Subcutaneous abdominal adipose tissue (tissue), 5 donors: ENCODE data around the gene SYT5.

ENCODE experiments used
- H3K27ac ChIP-seq: one replicate; pipeline ENCODE4 v1.7.0; 2013; ENCODE audit warnings: low read depth, mild to moderate bottlenecking, inconsistent platforms, low read length, moderate library complexity
- H3K27me3 ChIP-seq, 5 donors: one replicate each; pipeline ENCODE4 v1.7.0; 2013; ENCODE audit warnings: low read length in 5 of 5, inconsistent platforms in 1 of 5; ENCODE audit not compliant: control insufficient read depth in 5 of 5, insufficient read depth in 4 of 5
- H3K36me3 ChIP-seq, 5 donors: one replicate each; pipeline ENCODE4 v1.7.0; 2013; ENCODE audit warnings: low read length in 5 of 5; ENCODE audit not compliant: control insufficient read depth in 5 of 5, insufficient read depth in 5 of 5
- H3K4me1 ChIP-seq, 5 donors: one replicate each; pipeline ENCODE4 v1.7.0; 2013; ENCODE audit warnings: low read length in 5 of 5, mild to moderate bottlenecking in 3 of 5, moderate library complexity in 1 of 5; ENCODE audit not compliant: control insufficient read depth in 5 of 5, insufficient read depth in 5 of 5
- H3K4me3 ChIP-seq, 5 donors: one replicate each; pipeline ENCODE4 v1.7.0; 2013; ENCODE audit warnings: low read length in 5 of 5, low read depth in 1 of 5
- H3K9ac ChIP-seq, 5 donors: one replicate each; pipeline ENCODE4 v1.7.0; 2013; ENCODE audit warnings: low read length in 5 of 5, mild to moderate bottlenecking in 4 of 5, moderate library complexity in 3 of 5
- H3K9me3 ChIP-seq, 5 donors: one replicate each; pipeline ENCODE4 v1.7.0; 2013; ENCODE audit warnings: low read length in 5 of 5; ENCODE audit not compliant: control insufficient read depth in 5 of 5
- donor health status: healthy.
- donor health status: healthy.
- donor health status: healthy.
- donor health status: healthy.
- donor health status: healthy.

The SYT5 gene

GRCh38 chr19:55188625-55189024 lies 8.5 kb upstream of the SYT5 start:
- Histone ChIP-seq H3K9me3 (no peaks in the 10 kb centered on the region), H3K36me3 (no peaks in the 10 kb centered on the region), H3K4me3 (no peak overlapping the region), H3K27ac (no peak overlapping the region), H3K27me3 (peaks cover 4 to 14% (median 10%) of the 10 kb centered on the region in 5 donors), H3K9ac (no peak overlapping the region), H3K4me1 (peaks cover 0 to 2% (median 0%) of the 10 kb centered on the region in 5 donors)

DNA sequence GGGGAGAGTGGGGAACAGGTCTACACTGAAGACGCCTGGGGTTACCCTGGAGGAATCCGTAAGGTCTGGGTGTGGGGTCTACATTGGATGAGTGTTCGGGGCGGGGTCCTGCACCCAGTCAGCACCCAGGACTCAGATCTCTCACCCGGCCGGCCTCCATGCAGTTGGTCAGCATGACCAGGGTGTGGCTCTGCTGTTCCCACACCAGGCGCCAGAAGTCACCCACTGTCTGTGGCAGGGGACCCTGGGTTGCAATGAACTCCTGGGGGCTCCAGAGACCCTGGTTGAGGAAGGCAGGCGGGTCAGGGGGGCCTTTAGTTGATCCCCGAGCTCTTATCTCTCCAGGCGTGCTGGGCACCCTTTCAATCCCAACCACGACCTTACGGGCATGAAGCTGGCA lies 6.0 kb upstream of the SYT5 start:
- peaks cover 3 to 24% (median 18%) of the 10 kb centered on the region in 5 donors for H3K27me3 ChIP-seq
- no peaks in the 10 kb centered on the region for H3K36me3 ChIP-seq
- peaks cover 0 to 2% (median 0%) of the 10 kb centered on the region in 5 donors for H3K4me1 ChIP-seq
- no peak overlapping the region for H3K4me3 ChIP-seq
- H3K27ac ChIP-seq: no peak overlapping the region
- H3K9ac ChIP-seq: no peak overlapping the region
- no peaks in the 10 kb centered on the region for H3K9me3 ChIP-seq

GRCh38 chr19:55181740-55182139 lies 1.7 kb upstream of the SYT5 start:
- no peak overlapping the region for H3K27ac ChIP-seq
- H3K27me3 ChIP-seq: peaks cover 27 to 65% (median 55%) of the 10 kb centered on the region in 5 donors
- H3K9me3 ChIP-seq: no peaks in the 10 kb centered on the region
- no peak overlapping the region for H3K9ac ChIP-seq
- H3K36me3 ChIP-seq: no peaks in the 10 kb centered on the region
- no peak overlapping the region for H3K4me3 ChIP-seq
- peaks cover 0 to 11% (median 10%) of the 10 kb centered on the region in 5 donors for H3K4me1 ChIP-seq

DNA sequence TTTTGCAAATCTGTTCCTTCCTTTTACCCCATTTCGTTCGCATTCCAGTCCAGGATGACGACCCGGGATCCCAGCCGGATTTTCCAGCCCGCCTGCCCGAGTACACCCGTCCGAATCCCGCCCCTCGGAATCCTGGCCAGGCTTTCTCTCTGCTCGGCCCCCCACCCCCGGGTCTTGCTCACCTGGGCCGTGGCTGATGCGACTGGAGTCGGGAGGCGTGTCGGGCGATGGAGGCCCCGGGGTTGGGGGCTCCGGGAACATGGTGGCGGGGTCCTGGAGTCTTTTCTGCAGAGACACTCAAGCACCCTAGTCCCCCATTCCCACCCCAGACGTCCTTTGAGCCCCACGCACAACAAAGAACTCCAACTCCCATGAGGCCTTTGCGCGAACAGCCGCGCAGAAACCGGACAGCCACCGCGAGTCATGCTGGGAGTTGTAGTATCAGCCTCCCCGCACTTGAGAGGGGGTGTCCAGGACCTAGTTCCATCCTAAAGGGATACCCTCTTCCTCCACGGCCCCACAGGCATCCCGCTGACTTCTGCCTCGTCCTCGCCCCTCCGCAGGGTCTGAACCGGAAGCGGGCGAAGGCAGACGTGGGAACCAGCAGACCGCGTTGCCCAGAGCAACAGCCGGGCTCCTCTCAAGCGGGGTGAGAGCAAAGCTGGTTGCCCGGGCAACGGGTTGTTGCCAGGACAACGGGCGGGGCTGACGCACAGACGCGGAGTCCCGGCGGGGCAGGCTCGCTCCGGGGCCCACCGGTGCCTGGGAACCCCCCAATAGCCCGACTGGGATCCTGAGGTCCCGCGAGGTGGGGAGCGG lies 1.1 kb downstream of the SYT5 start:
- H3K9me3 ChIP-seq: peaks cover 0 to 3% (median 0%) of the 10 kb centered on the region in 5 donors
- H3K4me1 ChIP-seq: peaks cover 0 to 11% (median 10%) of the 10 kb centered on the region in 5 donors
- H3K4me3 ChIP-seq: peak overlapping the region in 4 of 5 donors; percentile 22 to 55 (median 40)
- no peaks in the 10 kb centered on the region for H3K36me3 ChIP-seq
- no peak overlapping the region for H3K27ac ChIP-seq
- H3K27me3 ChIP-seq: peaks cover 54 to 83% (median 75%) of the 10 kb centered on the region in 5 donors
- H3K9ac ChIP-seq: no peak overlapping the region

- Histone ChIP-seq H3K4me1 (peaks cover 0 to 20% (median 15%) of the 10 kb centered on the region in 5 donors), H3K27ac (no peak overlapping the region), H3K27me3 (peaks cover 65 to 92% (median 80%) of the 10 kb centered on the region in 5 donors), H3K4me3 (no peak overlapping the region), H3K36me3 (no peaks in the 10 kb centered on the region), H3K9ac (no peak overlapping the region), H3K9me3 (peaks cover 0 to 3% (median 0%) of the 10 kb centered on the region in 5 donors)
Measured at GRCh38 chr19:55176076-55176475, 4.0 kb downstream of the SYT5 start.

DNA sequence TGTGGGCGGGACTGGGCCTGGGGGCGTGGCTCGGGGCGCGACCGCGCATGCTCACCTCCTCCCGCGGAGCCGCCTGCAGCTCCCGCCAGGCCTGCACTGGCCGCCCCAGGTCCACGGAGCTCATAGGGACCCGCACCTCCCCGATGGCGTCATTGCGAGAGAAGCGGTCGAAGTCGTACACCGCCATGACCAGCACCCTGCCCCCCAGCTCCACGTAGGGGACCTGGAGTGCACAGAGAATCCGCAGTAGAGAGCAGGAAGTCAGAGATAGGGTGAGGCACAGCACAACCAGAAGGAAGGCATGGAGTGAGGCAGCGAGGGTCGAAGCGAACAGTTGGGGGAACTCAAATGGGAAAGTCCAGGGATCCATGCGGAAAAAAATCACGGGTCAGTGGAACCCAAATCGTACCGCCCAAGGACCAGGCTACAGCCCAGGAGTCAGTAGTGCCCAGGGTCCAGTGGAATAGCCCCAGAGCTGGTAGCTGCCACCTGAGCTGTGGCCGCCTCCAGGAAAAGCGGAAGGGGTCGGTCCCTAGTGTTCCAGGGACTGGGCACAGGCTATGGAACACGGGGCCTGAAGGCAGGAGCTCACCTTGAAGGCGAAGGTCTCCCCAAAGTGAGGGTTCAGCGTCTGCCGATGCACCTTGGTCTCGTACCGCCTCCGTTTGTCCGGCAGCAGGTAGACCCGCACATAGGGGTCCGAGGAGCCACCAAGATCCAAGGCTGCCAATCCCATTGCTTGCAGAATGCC lies 4.8 kb downstream of the SYT5 start:
- Histone ChIP-seq H3K9ac (no peak overlapping the region), H3K4me1 (peaks cover 0 to 20% (median 15%) of the 10 kb centered on the region in 5 donors), H3K27me3 (peaks cover 63 to 89% (median 77%) of the 10 kb centered on the region in 5 donors), H3K36me3 (no peaks in the 10 kb centered on the region), H3K9me3 (peaks cover 0 to 3% (median 0%) of the 10 kb centered on the region in 5 donors), H3K27ac (no peak overlapping the region), H3K4me3 (no peak overlapping the region)

DNA sequence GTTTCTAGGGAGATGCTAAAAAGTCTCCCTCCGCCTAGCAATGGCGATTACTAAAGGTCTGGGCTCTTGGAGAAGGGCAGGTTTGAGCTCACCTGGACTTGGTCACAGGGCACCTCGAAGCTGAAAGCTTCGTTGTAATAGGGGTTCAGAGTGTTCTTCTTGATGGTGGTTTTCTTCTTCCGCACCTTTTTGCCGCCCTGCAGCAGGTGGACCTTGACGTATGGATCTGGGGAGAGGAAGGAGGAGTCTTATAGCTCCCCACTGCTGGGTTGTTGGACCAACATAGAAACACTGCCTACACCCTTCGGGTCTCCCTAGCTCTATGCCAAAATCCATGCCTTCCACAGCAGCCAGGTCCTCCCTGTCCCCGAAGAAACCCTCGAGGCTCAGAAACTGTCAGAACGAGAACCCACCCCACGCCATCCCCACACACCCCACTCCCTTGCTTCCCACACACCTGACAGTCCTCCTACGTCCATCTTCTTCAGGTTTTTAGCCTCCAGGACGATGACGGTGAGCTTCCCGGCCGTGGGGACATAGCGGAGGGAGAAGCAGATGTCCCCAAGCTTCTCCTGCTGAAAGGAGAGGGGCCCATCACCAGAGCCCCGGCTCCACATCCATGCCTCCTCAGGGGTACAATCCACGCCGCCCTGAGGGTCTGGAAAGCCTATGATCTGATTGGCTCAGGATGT lies 5.5 kb downstream of the SYT5 start:
- no peaks in the 10 kb centered on the region for H3K36me3 ChIP-seq
- peaks cover 66 to 89% (median 76%) of the 10 kb centered on the region in 5 donors for H3K27me3 ChIP-seq
- H3K9me3 ChIP-seq: peaks cover 0 to 3% (median 0%) of the 10 kb centered on the region in 5 donors
- no peak overlapping the region for H3K27ac ChIP-seq
- H3K4me1 ChIP-seq: peaks cover 0 to 18% (median 15%) of the 10 kb centered on the region in 5 donors
- no peak overlapping the region for H3K4me3 ChIP-seq
- no peak overlapping the region for H3K9ac ChIP-seq

DNA sequence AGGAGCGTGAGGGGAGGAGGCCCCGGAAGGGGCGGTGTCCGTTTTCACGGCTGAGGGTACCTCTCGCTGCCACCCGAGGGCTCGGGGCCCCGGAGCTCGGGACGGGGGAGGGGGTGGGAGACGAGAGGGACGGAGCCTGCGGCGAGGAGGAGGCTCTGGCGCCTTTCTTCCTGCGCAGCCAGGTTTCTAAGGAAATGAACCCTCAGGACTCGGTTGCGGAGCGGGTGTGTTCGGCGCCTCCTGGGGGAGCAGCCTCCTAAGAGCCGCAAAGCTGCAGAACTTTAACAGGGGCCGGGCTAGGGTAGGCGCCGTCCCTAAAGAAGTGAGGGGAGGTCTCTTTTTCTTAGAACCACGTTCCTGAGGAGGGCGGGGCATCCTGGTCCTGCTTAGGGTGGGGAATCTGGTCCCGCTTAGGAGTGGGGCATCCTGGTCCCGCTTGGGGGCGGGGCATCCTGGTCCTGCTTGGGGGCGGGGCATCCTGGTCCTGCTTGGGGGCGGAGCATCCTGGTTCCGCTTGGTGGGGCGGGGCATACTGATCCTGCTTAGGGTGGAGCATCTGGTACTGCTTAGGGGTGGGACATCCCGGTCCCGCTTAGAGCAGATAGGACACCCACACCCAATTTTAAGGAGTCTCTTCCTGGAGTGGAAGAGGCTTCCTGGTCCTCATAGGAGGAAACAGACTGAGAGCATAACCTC lies 6.2 kb downstream of the SYT5 start:
- H3K9ac ChIP-seq: no peak overlapping the region
- H3K4me1 ChIP-seq: peaks cover 0 to 11% (median 8%) of the 10 kb centered on the region in 5 donors
- H3K27me3 ChIP-seq: peaks cover 63 to 89% (median 72%) of the 10 kb centered on the region in 5 donors
- peak overlapping the region in 3 of 5 donors; percentile 34 to 46 (median 38) for H3K4me3 ChIP-seq
- no peaks in the 10 kb centered on the region for H3K36me3 ChIP-seq
- H3K27ac ChIP-seq: no peak overlapping the region
- peaks cover 0 to 3% (median 0%) of the 10 kb centered on the region in 5 donors for H3K9me3 ChIP-seq

- H3K4me1 ChIP-seq: peaks cover 0 to 9% (median 7%) of the 10 kb centered on the region in 5 donors
- peaks cover 0 to 3% (median 0%) of the 10 kb centered on the region in 5 donors for H3K9me3 ChIP-seq
- peaks cover 60 to 84% (median 70%) of the 10 kb centered on the region in 5 donors for H3K27me3 ChIP-seq
Measured at GRCh38 chr19:55173186-55173713, 6.8 kb downstream of the SYT5 start.

More at GRCh38 chr19:55173186-55173713, 6.8 kb downstream of the SYT5 start:
- Histone ChIP-seq H3K4me3 (peak overlapping the region in 3 of 5 donors; percentile 34 to 46 (median 38)), H3K27ac (no peak overlapping the region), H3K9ac (no peak overlapping the region), H3K36me3 (no peaks in the 10 kb centered on the region)
